ENCODE results near the gene RIPOR2. TPM values are rescaled to one million over a fixed set of nuclear protein-coding genes. Genes with fewer than 3 reads are reported as not detected.

The RIPOR2 gene
- total and polyA plus RNA-seq, 2 experiments from 2014 or later = 9.5 to 22.5 TPM

DNA sequence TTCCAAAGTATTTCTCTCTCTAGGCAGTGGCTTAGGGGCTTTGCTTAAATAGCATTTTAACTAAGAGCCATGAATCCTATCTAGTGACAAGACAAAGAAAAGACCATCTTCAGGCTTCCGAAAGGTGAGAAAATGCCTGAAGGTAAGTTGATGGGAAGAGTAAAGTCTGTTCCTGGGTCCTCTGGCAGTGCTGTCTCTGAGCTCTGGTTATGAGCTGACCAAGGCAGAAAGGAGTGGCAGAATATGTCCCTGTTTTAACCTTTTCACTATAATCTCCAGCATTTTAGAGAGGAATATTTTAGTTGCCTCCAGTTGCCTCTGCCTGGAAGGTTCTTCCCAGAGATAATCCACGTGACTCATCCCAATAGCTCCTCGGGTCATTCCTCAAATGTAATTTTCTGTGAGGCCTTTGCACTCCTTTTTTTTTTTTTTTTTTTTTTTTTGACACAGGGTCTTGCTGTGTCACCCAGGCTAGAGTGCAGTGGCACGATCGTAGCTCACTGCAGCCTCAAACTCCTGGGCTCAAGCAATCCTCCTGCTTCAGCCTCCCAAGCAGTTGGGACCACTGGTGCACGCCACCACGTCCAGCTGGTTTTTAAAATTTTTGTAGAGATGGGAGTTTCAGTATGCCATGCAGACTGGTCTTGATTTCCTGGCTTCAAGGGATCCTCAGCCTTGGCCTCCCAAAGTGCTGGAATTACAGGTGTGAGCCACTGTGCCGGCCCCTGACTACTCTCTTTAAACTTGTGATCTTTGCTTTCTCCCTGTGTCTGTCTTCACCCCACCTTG is 133.3 kb downstream of the RIPOR2 start:
- peaks cover 6% of the 10 kb centered on the region for H3K27me3 Mint-ChIP-seq (ENCODE audit: insufficient read depth, low read depth, poor library complexity)
- H3K4me3 ChIP-seq = no peak overlapping the region
- H4K20me1 ChIP-seq (replicated peaks; ENCODE audit: insufficient read depth) = no peaks in the 10 kb centered on the region
- no peak overlapping the region for H3K27ac ChIP-seq (ENCODE audit: low read depth)
- DNase-seq (ENCODE audit: low spot score) (no peak), ATAC-seq (no peak)
- H3K36me3 ChIP-seq (ENCODE audit: insufficient read depth) = no peaks in the 10 kb centered on the region
- no peak overlapping the region for H2AFZ ChIP-seq
- peaks cover 10% of the 10 kb centered on the region; the same call in 2 of the 3 replicates for H3K4me1 Mint-ChIP-seq
- H3K9me3 Mint-ChIP-seq = no peaks in the 10 kb centered on the region
- H3K36me3 Mint-ChIP-seq (ENCODE audit: low read depth) = no peaks in the 10 kb centered on the region
- no peak overlapping the region for H3K27ac Mint-ChIP-seq
- no peaks in the 10 kb centered on the region for H3F3A ChIP-seq (replicated peaks; ENCODE audit: low read depth)
- no peaks in the 10 kb centered on the region for H3K79me2 ChIP-seq (replicated peaks; ENCODE audit: insufficient read depth)
- H3K4me1 ChIP-seq (ENCODE audit: insufficient read depth) = 0 out of 2 replicates have a peak, but pooled peaks cover 7% of the 10 kb centered on the region
- no peaks in the 10 kb centered on the region for H3K27me3 ChIP-seq (ENCODE audit: insufficient read depth)
- no peak overlapping the region for H3K4me3 Mint-ChIP-seq
- no peak overlapping the region for H3K4me2 ChIP-seq
- no peaks in the 10 kb centered on the region for H3K9me2 ChIP-seq (ENCODE audit: insufficient read depth)
- no peak for TF ChIP-seq STAT1 (IDR thresholded peaks at IDR 0.05; ENCODE audit: unreplicated experiment)
- no peak for TF ChIP-seq CREB1 (CRISPR knock-in tag; IDR thresholded peaks at IDR 0.05; ENCODE audit: low read depth)
- TF ChIP-seq EZH2 (IDR thresholded peaks at IDR 0.05; ENCODE audit: low read depth, unreplicated experiment) = no peak
- no peak for TF ChIP-seq ZNF114 (CRISPR knock-in tag; IDR thresholded peaks at IDR 0.05)
- TF ChIP-seq, protein P1, sequence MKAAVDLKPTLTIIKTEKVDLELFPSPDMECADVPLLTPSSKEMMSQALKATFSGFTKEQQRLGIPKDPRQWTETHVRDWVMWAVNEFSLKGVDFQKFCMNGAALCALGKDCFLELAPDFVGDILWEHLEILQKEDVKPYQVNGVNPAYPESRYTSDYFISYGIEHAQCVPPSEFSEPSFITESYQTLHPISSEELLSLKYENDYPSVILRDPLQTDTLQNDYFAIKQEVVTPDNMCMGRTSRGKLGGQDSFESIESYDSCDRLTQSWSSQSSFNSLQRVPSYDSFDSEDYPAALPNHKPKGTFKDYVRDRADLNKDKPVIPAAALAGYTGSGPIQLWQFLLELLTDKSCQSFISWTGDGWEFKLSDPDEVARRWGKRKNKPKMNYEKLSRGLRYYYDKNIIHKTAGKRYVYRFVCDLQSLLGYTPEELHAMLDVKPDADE (IDR thresholded peaks at IDR 0.05) = no peak
- TF ChIP-seq, protein P2, sequence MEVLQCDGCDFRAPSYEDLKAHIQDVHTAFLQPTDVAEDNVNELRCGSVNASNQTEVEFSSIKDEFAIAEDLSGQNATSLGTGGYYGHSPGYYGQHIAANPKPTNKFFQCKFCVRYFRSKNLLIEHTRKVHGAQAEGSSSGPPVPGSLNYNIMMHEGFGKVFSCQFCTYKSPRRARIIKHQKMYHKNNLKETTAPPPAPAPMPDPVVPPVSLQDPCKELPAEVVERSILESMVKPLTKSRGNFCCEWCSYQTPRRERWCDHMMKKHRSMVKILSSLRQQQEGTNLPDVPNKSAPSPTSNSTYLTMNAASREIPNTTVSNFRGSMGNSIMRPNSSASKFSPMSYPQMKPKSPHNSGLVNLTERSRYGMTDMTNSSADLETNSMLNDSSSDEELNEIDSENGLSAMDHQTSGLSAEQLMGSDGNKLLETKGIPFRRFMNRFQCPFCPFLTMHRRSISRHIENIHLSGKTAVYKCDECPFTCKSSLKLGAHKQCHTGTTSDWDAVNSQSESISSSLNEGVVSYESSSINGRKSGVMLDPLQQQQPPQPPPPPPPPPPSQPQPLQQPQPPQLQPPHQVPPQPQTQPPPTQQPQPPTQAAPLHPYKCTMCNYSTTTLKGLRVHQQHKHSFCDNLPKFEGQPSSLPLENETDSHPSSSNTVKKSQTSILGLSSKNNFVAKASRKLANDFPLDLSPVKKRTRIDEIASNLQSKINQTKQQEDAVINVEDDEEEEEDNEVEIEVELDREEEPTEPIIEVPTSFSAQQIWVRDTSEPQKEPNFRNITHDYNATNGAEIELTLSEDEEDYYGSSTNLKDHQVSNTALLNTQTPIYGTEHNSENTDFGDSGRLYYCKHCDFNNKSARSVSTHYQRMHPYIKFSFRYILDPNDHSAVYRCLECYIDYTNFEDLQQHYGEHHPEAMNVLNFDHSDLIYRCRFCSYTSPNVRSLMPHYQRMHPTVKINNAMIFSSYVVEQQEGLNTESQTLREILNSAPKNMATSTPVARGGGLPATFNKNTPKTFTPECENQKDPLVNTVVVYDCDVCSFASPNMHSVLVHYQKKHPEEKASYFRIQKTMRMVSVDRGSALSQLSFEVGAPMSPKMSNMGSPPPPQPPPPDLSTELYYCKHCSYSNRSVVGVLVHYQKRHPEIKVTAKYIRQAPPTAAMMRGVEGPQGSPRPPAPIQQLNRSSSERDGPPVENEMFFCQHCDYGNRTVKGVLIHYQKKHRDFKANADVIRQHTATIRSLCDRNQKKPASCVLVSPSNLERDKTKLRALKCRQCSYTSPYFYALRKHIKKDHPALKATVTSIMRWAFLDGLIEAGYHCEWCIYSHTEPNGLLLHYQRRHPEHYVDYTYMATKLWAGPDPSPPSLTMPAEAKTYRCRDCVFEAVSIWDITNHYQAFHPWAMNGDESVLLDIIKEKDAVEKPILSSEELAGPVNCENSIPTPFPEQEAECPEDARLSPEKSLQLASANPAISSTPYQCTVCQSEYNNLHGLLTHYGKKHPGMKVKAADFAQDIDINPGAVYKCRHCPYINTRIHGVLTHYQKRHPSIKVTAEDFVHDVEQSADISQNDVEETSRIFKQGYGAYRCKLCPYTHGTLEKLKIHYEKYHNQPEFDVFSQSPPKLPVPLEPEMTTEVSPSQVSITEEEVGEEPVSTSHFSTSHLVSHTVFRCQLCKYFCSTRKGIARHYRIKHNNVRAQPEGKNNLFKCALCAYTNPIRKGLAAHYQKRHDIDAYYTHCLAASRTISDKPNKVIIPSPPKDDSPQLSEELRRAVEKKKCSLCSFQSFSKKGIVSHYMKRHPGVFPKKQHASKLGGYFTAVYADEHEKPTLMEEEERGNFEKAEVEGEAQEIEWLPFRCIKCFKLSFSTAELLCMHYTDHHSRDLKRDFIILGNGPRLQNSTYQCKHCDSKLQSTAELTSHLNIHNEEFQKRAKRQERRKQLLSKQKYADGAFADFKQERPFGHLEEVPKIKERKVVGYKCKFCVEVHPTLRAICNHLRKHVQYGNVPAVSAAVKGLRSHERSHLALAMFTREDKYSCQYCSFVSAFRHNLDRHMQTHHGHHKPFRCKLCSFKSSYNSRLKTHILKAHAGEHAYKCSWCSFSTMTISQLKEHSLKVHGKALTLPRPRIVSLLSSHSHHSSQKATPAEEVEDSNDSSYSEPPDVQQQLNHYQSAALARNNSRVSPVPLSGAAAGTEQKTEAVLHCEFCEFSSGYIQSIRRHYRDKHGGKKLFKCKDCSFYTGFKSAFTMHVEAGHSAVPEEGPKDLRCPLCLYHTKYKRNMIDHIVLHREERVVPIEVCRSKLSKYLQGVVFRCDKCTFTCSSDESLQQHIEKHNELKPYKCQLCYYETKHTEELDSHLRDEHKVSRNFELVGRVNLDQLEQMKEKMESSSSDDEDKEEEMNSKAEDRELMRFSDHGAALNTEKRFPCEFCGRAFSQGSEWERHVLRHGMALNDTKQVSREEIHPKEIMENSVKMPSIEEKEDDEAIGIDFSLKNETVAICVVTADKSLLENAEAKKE (CRISPR knock-in tag; IDR thresholded peaks at IDR 0.05) = no peak
- TF ChIP-seq, protein P3, sequence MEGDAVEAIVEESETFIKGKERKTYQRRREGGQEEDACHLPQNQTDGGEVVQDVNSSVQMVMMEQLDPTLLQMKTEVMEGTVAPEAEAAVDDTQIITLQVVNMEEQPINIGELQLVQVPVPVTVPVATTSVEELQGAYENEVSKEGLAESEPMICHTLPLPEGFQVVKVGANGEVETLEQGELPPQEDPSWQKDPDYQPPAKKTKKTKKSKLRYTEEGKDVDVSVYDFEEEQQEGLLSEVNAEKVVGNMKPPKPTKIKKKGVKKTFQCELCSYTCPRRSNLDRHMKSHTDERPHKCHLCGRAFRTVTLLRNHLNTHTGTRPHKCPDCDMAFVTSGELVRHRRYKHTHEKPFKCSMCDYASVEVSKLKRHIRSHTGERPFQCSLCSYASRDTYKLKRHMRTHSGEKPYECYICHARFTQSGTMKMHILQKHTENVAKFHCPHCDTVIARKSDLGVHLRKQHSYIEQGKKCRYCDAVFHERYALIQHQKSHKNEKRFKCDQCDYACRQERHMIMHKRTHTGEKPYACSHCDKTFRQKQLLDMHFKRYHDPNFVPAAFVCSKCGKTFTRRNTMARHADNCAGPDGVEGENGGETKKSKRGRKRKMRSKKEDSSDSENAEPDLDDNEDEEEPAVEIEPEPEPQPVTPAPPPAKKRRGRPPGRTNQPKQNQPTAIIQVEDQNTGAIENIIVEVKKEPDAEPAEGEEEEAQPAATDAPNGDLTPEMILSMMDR (conservative IDR thresholded peaks at IDR 0.05; ENCODE audit: low read depth in 2 of 2) = no peak
- no peak for TF ChIP-seq JUNB (IDR thresholded peaks at IDR 0.05; ENCODE audit: unreplicated experiment)
- TF ChIP-seq POLR2AphosphoS5 (IDR thresholded peaks at IDR 0.05; ENCODE audit: low read depth) = no peak
- TF ChIP-seq EZH2phosphoT487 (IDR thresholded peaks at IDR 0.05; ENCODE audit: unreplicated experiment) = no peak
- TF ChIP-seq ZNF331 (CRISPR knock-in tag; IDR thresholded peaks at IDR 0.05; ENCODE audit: low read depth) = no peak
- TF ChIP-seq NANOG (IDR thresholded peaks at IDR 0.05; ENCODE audit: borderline replicate concordance) = no peak
- TF ChIP-seq, protein P4, sequence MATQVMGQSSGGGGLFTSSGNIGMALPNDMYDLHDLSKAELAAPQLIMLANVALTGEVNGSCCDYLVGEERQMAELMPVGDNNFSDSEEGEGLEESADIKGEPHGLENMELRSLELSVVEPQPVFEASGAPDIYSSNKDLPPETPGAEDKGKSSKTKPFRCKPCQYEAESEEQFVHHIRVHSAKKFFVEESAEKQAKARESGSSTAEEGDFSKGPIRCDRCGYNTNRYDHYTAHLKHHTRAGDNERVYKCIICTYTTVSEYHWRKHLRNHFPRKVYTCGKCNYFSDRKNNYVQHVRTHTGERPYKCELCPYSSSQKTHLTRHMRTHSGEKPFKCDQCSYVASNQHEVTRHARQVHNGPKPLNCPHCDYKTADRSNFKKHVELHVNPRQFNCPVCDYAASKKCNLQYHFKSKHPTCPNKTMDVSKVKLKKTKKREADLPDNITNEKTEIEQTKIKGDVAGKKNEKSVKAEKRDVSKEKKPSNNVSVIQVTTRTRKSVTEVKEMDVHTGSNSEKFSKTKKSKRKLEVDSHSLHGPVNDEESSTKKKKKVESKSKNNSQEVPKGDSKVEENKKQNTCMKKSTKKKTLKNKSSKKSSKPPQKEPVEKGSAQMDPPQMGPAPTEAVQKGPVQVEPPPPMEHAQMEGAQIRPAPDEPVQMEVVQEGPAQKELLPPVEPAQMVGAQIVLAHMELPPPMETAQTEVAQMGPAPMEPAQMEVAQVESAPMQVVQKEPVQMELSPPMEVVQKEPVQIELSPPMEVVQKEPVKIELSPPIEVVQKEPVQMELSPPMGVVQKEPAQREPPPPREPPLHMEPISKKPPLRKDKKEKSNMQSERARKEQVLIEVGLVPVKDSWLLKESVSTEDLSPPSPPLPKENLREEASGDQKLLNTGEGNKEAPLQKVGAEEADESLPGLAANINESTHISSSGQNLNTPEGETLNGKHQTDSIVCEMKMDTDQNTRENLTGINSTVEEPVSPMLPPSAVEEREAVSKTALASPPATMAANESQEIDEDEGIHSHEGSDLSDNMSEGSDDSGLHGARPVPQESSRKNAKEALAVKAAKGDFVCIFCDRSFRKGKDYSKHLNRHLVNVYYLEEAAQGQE (IDR thresholded peaks at IDR 0.05; ENCODE audit: unreplicated experiment) = no peak

All from GM23338 (cell line).